Psoas muscle (tissue), 8 donors: ENCODE results near the gene SIGLEC1. TPM values are rescaled to one million over a fixed set of nuclear protein-coding genes. Genes with fewer than 3 reads are reported as not detected.
A peak's percentile ranks its signal among the peaks of the same experiment; 100 is the strongest.

ENCODE experiments used
- ATAC-seq, 4 donors: fragments of 200-7000 bp; cut with Tn5 transposase; one replicate each; pipeline ENCODE4 v1.9.1; 2020; ENCODE audit warnings: moderate library complexity in 3 of 4, mild to moderate bottlenecking in 2 of 4
- DNase-seq, 2 donors: peaks; one replicate each; pipeline ENCODE4 v3.0.0-alpha.2; 2020
- H3K27ac ChIP-seq: fragments of 200-600 bp; one replicate; pipeline ENCODE4 v1.8.0; 2022
- H3K27me3 ChIP-seq, 3 donors: fragments of 200-600 bp in 1 of 3; one replicate each; pipeline versions ENCODE4 v1.6.1 to v1.8.0; 2013 to 2022; ENCODE audit warnings: low read length in 2 of 3, mild to moderate bottlenecking in 2 of 3, moderate library complexity in 1 of 3; ENCODE audit not compliant: insufficient read depth in 3 of 3
- H3K36me3 ChIP-seq, 2 donors: fragments of 200-600 bp in 1 of 2; one replicate each; pipeline versions ENCODE4 v1.6.1 to v1.8.0; 2013 to 2022; ENCODE audit warnings: low read depth in 1 of 2, mild to moderate bottlenecking in 1 of 2, moderate library complexity in 1 of 2; ENCODE audit not compliant: insufficient read depth in 1 of 2
- H3K4me1 ChIP-seq: fragments of 200-600 bp; one replicate; pipeline ENCODE4 v1.8.0; 2022
- H3K4me3 ChIP-seq: fragments of 200-600 bp; one replicate; pipeline ENCODE4 v1.8.0; 2022; ENCODE audit warnings: mild to moderate bottlenecking
- H3K9me3 ChIP-seq: fragments of 200-600 bp; one replicate; pipeline ENCODE4 v1.8.0; 2022
- WGBS, 3 donors: extraction: QIAGEN DNeasy Blood & Tissue Kit; methylation state at CpG; one replicate each; pipeline versions ENCODE4 v1.1.6 to v1.1.7; 2013; 5-methylcytosine and 5-hydroxymethylcytosine counted together
- intact Hi-C, 2 donors: fragments of 100-400 bp; cut with DNase I; formaldehyde crosslinking; loops; one replicate each; pipeline versions ENCODE4 v1.11.0 to v1.14.2; 2022
- polyA plus RNA-seq, 3 donors: library from polyadenylated mRNA; stranded (reverse); fragments of 200-250 nt; gene quantifications; one replicate each; pipeline ENCODE4 v1.2.3, GENCODE V29; 2013
- total RNA-seq, 4 donors: library from RNA; stranded (reverse); fragmentation: NEBNext Ultra II Directional in 2 of 4; extraction: Animal tissue kit (Norgen Biotek cat#: 25700) in 2 of 4; gene quantifications; one replicate each; pipeline versions ENCODE4 v1.2.1 to v1.2.4, GENCODE V29; 2021 to 2023
- TF ChIP-seq, protein P1 (sequence below): fragments of 200-600 bp; IDR thresholded peaks from one replicate; pipeline ENCODE4 v1.8.0; 2022; ENCODE audit warnings: antibody characterized with exemption
- donor health status: healthy with polysubstance abuse.
- donor health status: DM: no; HTN: no; CAD: no; lungs with moderate emphysema.
- donor health status: Bipolar disorder and iron deficiency.
- donor health status: healthy.
- donor health status: DM: yes; HTN: yes; CAD: no.
- donor health status: DM: no; HTN: no; CAD: no.
- donor health status: DM: no; HTN: no; CAD: no.
- donor health status: DM: yes; HTN: yes; CAD: no.

Gene SIGLEC1
- total and polyA plus RNA-seq, 7 donors, result 0.98 to 6.2 (median 2.6) TPM

DNA sequence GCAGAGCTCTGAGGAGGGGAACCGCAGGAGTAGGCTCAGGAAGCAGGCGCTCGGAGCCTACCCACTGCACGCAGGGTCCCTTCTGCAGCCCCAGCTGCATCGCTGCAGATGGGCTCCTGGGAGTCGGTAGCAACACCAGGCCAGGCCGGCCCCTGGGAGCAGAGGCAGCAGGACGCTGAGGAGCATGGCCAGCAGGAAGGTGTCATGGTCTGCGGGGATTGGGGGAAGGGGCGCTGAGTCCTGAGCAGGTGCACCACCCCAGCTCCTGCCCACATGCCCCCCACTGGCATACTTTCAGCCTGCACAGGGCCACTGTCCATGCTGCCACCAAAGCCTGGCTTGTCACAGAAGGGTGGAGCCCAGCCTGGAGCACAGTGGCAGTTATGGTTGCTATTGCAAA lies 41.5 kb downstream of the SIGLEC1 start:
- ATAC-seq, result no peak
- 82 to 92% (median 87%) methylated on average over 10 of the region's 10 CpGs for WGBS, 3 donors
- no peaks in the 10 kb centered on the region for H3K4me1 ChIP-seq
- intact Hi-C loops, result loop anchor here in 1 of 2 donors (10.0 kb wide), 1 partner anchor 414 kb away; no protein-coding TSS in a partner anchor
- H3K27me3 ChIP-seq, result peaks cover 0 to 36% (median 4%) of the 10 kb centered on the region in 3 donors
- H3K36me3 ChIP-seq, result no peaks in the 10 kb centered on the region
- H3K4me3 ChIP-seq, result no peak overlapping the region
- DNase-seq, result no peak
- TF ChIP-seq, protein P1, sequence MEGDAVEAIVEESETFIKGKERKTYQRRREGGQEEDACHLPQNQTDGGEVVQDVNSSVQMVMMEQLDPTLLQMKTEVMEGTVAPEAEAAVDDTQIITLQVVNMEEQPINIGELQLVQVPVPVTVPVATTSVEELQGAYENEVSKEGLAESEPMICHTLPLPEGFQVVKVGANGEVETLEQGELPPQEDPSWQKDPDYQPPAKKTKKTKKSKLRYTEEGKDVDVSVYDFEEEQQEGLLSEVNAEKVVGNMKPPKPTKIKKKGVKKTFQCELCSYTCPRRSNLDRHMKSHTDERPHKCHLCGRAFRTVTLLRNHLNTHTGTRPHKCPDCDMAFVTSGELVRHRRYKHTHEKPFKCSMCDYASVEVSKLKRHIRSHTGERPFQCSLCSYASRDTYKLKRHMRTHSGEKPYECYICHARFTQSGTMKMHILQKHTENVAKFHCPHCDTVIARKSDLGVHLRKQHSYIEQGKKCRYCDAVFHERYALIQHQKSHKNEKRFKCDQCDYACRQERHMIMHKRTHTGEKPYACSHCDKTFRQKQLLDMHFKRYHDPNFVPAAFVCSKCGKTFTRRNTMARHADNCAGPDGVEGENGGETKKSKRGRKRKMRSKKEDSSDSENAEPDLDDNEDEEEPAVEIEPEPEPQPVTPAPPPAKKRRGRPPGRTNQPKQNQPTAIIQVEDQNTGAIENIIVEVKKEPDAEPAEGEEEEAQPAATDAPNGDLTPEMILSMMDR, result no peak
- H3K9me3 ChIP-seq, result no peaks in the 10 kb centered on the region
- H3K27ac ChIP-seq, result no peak overlapping the region

DNA sequence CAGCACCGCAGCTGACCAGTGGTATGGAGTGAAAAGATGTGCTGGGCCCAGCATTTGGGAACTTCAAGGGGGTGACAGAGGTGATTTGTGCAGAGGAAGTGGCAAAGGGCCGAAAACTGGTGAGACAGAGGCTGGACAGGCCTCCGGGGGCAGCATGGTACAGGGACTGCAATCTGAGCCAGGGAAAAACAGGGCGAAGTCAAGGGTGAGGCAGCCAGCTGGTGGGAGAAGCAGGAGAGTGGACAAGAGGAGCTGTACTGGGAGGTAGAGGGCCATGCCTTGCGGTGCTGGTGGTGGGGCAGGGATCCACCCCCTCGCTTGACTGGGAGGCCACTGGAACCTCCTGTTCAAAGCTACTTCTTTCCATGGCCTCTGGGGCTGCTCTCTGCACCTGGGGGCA lies 41.9 kb downstream of the SIGLEC1 start:
- ATAC-seq (peak in 3 of 4 donors; percentile 12 to 40 (median 34)), DNase-seq (no peak)
- H3K4me1 ChIP-seq, result no peaks in the 10 kb centered on the region
- no peaks in the 10 kb centered on the region for H3K36me3 ChIP-seq
- no peaks in the 10 kb centered on the region for H3K9me3 ChIP-seq
- 46 to 84% (median 53%) methylated on average over 6 of the region's 6 CpGs for WGBS, 3 donors
- H3K4me3 ChIP-seq, result no peak overlapping the region
- TF ChIP-seq, protein P1, result no peak
- peaks cover 0 to 35% (median 4%) of the 10 kb centered on the region in 3 donors for H3K27me3 ChIP-seq
- intact Hi-C loops, result loop anchor here in 1 of 2 donors (10.0 kb wide), 1 partner anchor 414 kb away; no protein-coding TSS in a partner anchor
- no peak overlapping the region for H3K27ac ChIP-seq

DNA sequence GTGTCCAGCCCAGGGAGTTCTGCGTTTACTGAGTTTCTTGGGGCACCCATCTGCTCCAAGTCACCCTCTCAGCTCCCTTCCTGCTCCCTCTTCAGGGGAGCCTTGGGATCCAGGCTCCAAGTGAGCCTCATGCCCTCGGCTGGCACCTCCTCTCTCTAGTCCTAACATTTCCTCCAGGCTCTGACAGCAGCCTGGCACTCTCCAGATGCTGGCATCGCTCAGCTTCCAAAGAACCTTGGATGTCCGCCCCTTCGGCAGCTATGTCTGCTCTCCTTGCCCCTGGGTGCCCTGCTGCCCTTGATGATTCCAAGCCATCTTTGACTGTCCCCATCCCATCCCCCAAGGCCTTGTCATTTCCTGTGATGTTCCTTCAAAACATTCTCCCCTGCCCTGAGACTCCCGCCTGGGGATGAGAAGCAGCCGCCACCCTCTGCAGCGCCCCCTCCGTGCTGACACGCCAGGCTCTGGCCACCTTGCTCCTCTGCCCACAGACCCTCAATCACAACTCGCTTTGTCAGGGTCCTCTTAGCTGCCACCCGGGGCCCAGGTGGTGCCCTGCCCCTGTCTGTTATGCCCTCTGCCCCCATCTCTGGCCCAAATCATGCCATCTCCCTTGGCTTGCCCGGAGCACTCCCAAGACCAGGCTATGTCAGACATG lies 42.6 kb downstream of the SIGLEC1 start:
- ATAC-seq (peak in 3 of 4 donors; percentile 8 to 17 (median 8)), DNase-seq (no peak)
- no peaks in the 10 kb centered on the region for H3K9me3 ChIP-seq
- WGBS, 3 donors, result 63 to 75% (median 65%) methylated on average over 13 of the region's 13 CpGs
- H3K36me3 ChIP-seq, result no peaks in the 10 kb centered on the region
- H3K4me1 ChIP-seq, result no peaks in the 10 kb centered on the region
- intact Hi-C loops, result loop anchor here in 1 of 2 donors (10.0 kb wide), 1 partner anchor 415 kb away; no protein-coding TSS in a partner anchor
- H3K27me3 ChIP-seq, result peaks cover 0 to 28% (median 0%) of the 10 kb centered on the region in 3 donors
- TF ChIP-seq, protein P1, result no peak
- no peak overlapping the region for H3K4me3 ChIP-seq
- no peak overlapping the region for H3K27ac ChIP-seq

DNA sequence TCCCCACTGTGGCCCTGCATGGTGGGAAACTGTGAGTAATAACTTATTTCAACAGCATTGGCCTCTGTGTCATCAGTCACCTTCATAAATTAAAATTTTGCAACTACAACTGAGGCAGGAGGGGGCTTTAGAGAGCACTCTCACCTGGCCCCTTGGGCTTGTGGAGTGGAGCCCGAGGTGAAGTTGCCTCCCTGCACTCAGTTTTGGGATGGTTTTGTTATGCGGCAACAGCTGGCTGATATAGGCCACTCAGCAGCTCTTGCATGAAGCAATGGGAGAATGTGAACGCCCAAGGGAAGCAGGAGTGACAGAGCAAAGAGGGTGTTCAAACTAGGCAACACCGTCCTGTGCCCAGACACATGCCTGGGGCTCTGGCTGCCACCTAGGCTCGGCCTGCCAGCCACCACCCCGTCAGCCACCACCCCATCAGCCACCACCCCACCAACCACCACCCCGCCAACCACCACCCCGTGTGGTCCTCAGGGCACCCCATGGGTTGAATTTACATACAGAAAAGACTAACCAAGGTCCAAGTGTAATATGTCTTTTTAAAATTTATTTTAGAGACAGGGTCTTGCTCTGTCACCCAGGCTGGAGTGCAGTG lies 44.9 kb downstream of the SIGLEC1 start:
- intact Hi-C loops, result no loop called here
- H3K27ac ChIP-seq, result no peak overlapping the region
- TF ChIP-seq, protein P1, result no peak
- H3K9me3 ChIP-seq, result no peaks in the 10 kb centered on the region
- peaks cover 0 to 18% (median 0%) of the 10 kb centered on the region in 3 donors for H3K27me3 ChIP-seq
- H3K36me3 ChIP-seq, result no peaks in the 10 kb centered on the region
- no peak overlapping the region for H3K4me3 ChIP-seq
- no peaks in the 10 kb centered on the region for H3K4me1 ChIP-seq
- ATAC-seq (no peak), DNase-seq (no peak)
- 87 to 94% (median 91%) methylated on average over 7 to 8 of the region's 8 CpGs for WGBS, 3 donors
